ENCODE results near the gene ACSL1. TPM values are rescaled to one million over a fixed set of nuclear protein-coding genes. Genes with fewer than 3 reads are reported as not detected.

The ACSL1 gene
- total RNA-seq, 1 donor from 2014 or later: 31.7 TPM

GRCh38 chr4:184808713-184809050 is 17.1 kb downstream of the ACSL1 start:
- no peak for DNase-seq
- Mint-ChIP-seq H3K27me3 (ENCODE audit: unreplicated experiment) (no peaks in the 10 kb centered on the region), H3K27ac (ENCODE audit: unreplicated experiment) (no peak overlapping the region), H3K4me3 (ENCODE audit: unreplicated experiment) (no peak overlapping the region), H3K9me3 (ENCODE audit: unreplicated experiment) (no peaks in the 10 kb centered on the region), H3K36me3 (ENCODE audit: unreplicated experiment) (no peaks in the 10 kb centered on the region), H3K4me1 (ENCODE audit: low read depth, unreplicated experiment) (peaks cover 46% of the 10 kb centered on the region)
- no peak for TF ChIP-seq CTCF (IDR thresholded peaks at IDR 0.05; ENCODE audit: partially characterized antibody, unreplicated experiment)

- H3K4me3 Mint-ChIP-seq (ENCODE audit: unreplicated experiment): no peak overlapping the region
- peaks cover 42% of the 10 kb centered on the region for H3K4me1 Mint-ChIP-seq (ENCODE audit: low read depth, unreplicated experiment)
- no peaks in the 10 kb centered on the region for H3K36me3 Mint-ChIP-seq (ENCODE audit: unreplicated experiment)
- no peak overlapping the region for H3K27ac Mint-ChIP-seq (ENCODE audit: unreplicated experiment)
- H3K9me3 Mint-ChIP-seq (ENCODE audit: unreplicated experiment): no peaks in the 10 kb centered on the region
- no peak for TF ChIP-seq CTCF (IDR thresholded peaks at IDR 0.05; ENCODE audit: partially characterized antibody, unreplicated experiment)
- no peaks in the 10 kb centered on the region for H3K27me3 Mint-ChIP-seq (ENCODE audit: unreplicated experiment)
- DNase-seq: no peak
Observed at GRCh38 chr4:184807797-184808712, 17.7 kb downstream of the ACSL1 start.

DNA sequence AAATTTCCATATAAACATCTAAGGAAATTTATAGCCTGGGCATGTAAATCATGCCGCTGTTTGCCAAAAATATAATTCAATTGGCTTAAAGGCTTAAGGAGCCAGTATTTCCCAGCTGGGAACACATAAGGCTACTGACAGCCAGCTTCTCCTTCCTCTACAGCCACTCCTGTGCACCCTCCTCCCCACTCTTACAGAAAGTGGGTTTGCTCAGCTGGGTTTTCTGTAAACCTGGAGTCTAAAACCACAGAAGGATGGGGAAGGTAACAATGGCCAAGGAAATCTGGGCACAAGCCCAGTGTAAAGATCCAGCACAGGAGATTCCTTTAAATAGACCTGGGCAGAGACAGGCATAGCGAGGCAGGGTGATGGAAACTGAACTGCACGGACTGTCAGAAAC is 18.5 kb downstream of the ACSL1 start:
- TF ChIP-seq CTCF (IDR thresholded peaks at IDR 0.05; ENCODE audit: partially characterized antibody, unreplicated experiment): no peak
- no peak overlapping the region for H3K4me3 Mint-ChIP-seq (ENCODE audit: unreplicated experiment)
- H3K36me3 Mint-ChIP-seq (ENCODE audit: unreplicated experiment): no peaks in the 10 kb centered on the region
- DNase-seq: no peak
- H3K9me3 Mint-ChIP-seq (ENCODE audit: unreplicated experiment): no peaks in the 10 kb centered on the region
- peaks cover 39% of the 10 kb centered on the region for H3K4me1 Mint-ChIP-seq (ENCODE audit: low read depth, unreplicated experiment)
- H3K27ac Mint-ChIP-seq (ENCODE audit: unreplicated experiment): no peak overlapping the region
- H3K27me3 Mint-ChIP-seq (ENCODE audit: unreplicated experiment): no peaks in the 10 kb centered on the region

DNA sequence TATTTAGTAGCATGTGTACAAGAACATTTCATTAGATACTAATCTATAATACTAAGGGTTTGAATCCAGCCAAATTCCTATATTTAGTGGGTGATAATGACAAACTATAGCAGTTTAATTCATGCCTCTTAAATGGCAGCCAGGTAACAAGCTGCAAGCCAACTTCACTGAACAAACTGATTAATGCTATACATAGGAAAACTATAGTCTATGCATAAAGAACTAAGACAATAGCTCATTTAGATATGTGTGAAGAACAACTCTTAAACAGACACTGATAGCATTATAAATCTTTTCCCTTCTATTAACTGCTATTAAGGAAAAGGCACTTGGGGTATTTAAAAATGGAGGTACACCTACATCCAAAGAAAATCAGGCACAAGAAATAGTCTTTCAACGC is 19.1 kb downstream of the ACSL1 start:
- Mint-ChIP-seq H3K4me1 (ENCODE audit: low read depth, unreplicated experiment) (peaks cover 36% of the 10 kb centered on the region), H3K36me3 (ENCODE audit: unreplicated experiment) (no peaks in the 10 kb centered on the region), H3K9me3 (ENCODE audit: unreplicated experiment) (no peaks in the 10 kb centered on the region), H3K4me3 (ENCODE audit: unreplicated experiment) (no peak overlapping the region), H3K27ac (ENCODE audit: unreplicated experiment) (no peak overlapping the region), H3K27me3 (ENCODE audit: unreplicated experiment) (no peaks in the 10 kb centered on the region)
- no peak for TF ChIP-seq CTCF (IDR thresholded peaks at IDR 0.05; ENCODE audit: partially characterized antibody, unreplicated experiment)
- no peak for DNase-seq

GRCh38 chr4:184806229-184806550 is 19.6 kb downstream of the ACSL1 start:
- Mint-ChIP-seq H3K27me3 (ENCODE audit: unreplicated experiment) (no peaks in the 10 kb centered on the region), H3K4me3 (ENCODE audit: unreplicated experiment) (no peak overlapping the region), H3K9me3 (ENCODE audit: unreplicated experiment) (no peaks in the 10 kb centered on the region), H3K4me1 (ENCODE audit: low read depth, unreplicated experiment) (peaks cover 33% of the 10 kb centered on the region), H3K27ac (ENCODE audit: unreplicated experiment) (peak overlapping the region; percentile 33), H3K36me3 (ENCODE audit: unreplicated experiment) (no peaks in the 10 kb centered on the region)
- TF ChIP-seq CTCF (IDR thresholded peaks at IDR 0.05; ENCODE audit: partially characterized antibody, unreplicated experiment): no peak
- no peak for DNase-seq
